HK-2 (cell line): Measurements from ENCODE around the gene CCDC148.

ENCODE experiments used
- DNase-seq: peaks from one replicate; pipeline ENCODE4 v3.0.0-alpha.2; 2018; ENCODE audit not compliant: unreplicated experiment

Gene CCDC148

GRCh38 chr2:158432117-158432516, 24.4 kb downstream of the CCDC148 start:
- DNase-seq: no peak

GRCh38 chr2:158414538-158414937, 42.0 kb downstream of the CCDC148 start:
- no peak for DNase-seq

DNA sequence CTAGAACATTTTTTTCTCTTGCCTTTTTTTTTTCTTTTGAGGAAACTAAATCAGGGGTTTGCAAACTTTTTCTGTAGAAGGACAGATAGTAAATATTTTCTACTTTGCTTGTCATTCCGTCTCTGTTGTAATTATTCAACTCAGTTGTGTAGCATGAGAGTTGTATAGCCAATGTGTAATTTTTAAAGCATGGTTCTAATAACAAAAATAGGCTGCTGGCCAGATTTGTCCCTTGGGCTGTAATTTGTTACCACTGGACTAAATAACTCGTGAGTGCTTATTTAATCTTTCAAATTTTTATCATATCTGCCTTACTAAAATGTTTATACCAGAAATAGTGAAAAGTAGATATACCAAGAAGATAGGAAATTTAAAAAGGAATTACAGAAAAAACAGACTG, 43.0 kb downstream of the CCDC148 start:
- DNase-seq: no peak

DNA sequence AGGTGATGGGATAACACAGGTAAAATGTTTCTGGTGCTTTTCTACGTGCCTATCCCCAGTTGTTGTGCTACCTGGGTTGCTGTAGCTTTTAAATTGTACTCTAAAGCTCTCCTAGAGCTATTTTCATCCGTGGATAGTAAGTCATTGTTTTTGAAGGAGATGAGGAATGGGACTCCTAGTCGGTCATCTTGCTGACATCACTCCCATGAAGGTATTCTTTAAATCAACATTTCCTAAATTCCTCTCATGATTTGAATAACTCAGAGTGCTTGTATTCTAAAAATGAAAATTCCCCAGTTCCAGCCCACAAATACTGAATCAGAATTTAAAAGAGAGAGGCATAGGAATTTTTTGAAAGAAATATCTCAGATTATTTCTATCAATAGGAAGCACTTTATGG, 44.3 kb downstream of the CCDC148 start:
- no peak for DNase-seq

DNA sequence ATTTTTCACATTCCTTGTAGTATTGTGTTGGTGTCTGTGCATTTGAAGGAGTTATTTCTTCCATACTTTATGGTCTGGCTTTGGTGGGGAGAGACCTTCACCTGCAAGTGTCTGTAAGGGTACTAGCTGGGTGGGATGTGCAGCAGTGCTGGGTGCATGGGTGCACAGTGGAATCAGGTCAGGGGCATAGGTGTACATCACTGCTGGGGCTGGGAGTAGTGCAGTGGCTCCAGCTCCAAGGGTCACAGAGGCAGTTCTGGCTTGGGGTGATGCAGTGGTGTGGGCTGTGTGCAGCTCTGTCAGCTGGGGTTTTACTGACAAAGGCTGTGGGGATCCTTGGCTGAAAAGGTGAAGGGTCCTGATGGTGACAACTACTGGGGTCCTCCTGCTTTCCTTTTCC, 44.8 kb downstream of the CCDC148 start:
- no peak for DNase-seq

- DNase-seq: no peak
These were observed 46.4 kb downstream of the CCDC148 start for GRCh38 chr2:158410132-158410531.

- DNase-seq: no peak
These were observed 49.5 kb downstream of the CCDC148 start for GRCh38 chr2:158407031-158407430.

- no peak for DNase-seq
These were observed 51.2 kb downstream of the CCDC148 start for GRCh38 chr2:158405341-158405740.

DNA sequence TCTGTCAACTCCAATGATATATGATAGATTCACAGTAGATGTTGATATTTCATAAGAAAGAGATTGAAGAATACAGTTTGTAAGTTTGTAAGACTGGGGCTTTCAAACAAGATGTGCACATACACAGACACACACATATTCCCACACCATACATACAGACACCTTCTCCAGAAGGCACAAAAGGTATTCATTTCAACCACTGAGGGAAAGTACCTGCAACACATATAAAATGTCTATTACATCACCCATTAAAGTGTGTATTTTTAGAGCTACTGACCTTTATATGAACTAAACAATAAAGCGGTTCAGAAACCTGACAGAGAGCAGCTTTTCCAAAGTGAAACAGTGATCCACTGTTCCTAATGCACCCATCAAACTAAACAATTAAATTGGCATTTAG, 53.3 kb downstream of the CCDC148 start:
- no peak for DNase-seq

- no peak for DNase-seq
These were observed 53.9 kb downstream of the CCDC148 start for GRCh38 chr2:158402665-158403064.

DNA sequence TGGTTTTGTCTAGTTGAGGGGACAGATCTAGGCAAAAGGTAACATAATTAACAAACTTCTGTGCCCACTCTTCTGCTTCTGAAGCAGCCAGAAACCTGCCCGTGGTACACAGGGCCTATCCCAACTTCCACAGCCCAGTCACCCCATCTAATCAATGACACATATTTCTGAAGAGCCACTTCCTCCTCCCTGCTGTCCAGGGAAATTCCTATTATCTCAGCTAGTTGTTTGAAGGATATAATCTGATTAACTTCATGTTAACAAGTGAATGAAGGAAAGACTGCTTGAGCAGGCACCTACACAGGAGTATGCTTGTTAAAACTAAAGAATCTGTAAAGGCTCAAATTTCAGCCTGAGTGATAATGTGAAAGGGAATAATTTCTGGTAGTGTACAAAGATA, 61.4 kb downstream of the CCDC148 start:
- peak; percentile 37 for DNase-seq

- no peak for DNase-seq
These were observed 62.1 kb downstream of the CCDC148 start for GRCh38 chr2:158394453-158394852.

- no peak for DNase-seq
These were observed 62.7 kb downstream of the CCDC148 start for GRCh38 chr2:158393886-158394285.

GRCh38 chr2:158392687-158393086, 63.9 kb downstream of the CCDC148 start:
- no peak for DNase-seq

- DNase-seq: no peak
These were observed 64.7 kb downstream of the CCDC148 start for GRCh38 chr2:158391876-158392275.

- DNase-seq: no peak
These were observed 65.2 kb downstream of the CCDC148 start for GRCh38 chr2:158391361-158391760.

DNA sequence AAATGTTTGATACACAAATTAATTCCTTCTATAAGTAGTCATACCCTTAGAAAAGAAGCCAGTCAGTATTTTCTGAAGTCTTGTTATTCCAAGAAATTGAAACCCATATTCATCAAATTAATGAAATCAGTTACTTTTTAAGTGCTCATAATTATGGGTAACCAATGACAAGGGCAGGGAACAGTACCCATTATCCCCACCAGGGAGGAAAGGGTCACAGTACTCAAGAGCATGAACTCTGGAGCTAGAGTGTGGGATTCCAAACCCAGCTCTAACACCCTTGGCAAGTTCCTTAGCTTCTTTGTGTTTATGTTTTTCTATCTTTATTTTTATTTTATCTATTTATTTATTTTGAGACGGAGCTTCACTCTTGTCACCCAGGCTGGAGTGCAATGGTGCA, 68.4 kb downstream of the CCDC148 start:
- no peak for DNase-seq

DNA sequence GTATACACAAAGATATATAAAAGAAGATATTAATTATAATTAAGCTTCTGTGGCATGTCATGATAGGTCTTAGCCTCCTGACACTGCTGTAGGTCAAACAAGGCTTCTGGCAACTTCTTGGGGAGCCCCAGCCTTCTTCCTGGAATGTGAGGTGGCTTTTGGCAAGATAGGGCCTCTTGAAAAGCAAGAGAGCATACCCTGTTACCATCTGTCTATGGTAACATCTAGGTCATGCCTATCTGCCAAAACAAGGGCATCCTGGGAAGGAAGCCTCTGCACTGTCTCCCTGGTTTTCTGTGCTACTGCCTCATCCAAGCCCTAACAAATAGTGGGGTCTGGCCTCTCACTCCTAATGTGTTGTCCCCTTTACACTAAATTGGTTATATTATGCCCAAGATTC, 70.9 kb downstream of the CCDC148 start:
- no peak for DNase-seq

DNA sequence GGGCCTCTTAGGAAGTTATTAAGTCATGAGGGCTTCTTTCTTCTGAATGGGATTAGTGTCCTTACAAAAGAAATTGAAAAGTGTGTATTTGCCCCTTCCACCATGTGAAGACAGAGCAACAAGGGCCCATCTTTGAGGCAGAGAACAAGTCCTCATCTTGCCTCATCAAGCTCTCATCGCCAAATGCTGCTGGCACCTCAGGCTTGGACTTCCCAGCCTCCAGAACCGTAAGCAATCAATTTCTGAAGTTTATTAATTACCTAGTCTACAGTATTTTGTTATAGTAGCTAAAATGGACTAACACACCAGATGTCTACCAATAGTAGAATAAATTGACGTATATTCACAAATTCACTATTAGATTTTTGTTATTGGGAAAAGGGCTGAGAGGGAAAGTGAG, 74.6 kb downstream of the CCDC148 start:
- no peak for DNase-seq

GRCh38 chr2:158381205-158381604, 75.3 kb downstream of the CCDC148 start:
- no peak for DNase-seq

- no peak for DNase-seq
These were observed 75.8 kb downstream of the CCDC148 start for GRCh38 chr2:158380746-158381145.

GRCh38 chr2:158378926-158379325, 77.6 kb downstream of the CCDC148 start:
- no peak for DNase-seq

- DNase-seq: no peak
These were observed 90.2 kb downstream of the CCDC148 start for GRCh38 chr2:158366342-158366741.

- peak; percentile 42 for DNase-seq
These were observed 96.7 kb downstream of the CCDC148 start for GRCh38 chr2:158359846-158360245.

- DNase-seq: no peak
These were observed 98.9 kb downstream of the CCDC148 start for GRCh38 chr2:158357699-158358098.
